HG03457 (cell line): ENCODE results near the gene AP3B2.
"Not testable (repeated sequence)": the region's sequence is repeated elsewhere in the genome, so short reads cannot be mapped to it uniquely, and the experiment has no call there.

Source experiments
- ATAC-seq: cut with Tn5 transposase; IDR thresholded peaks from one replicate; pipeline ENCODE4 v1.9.1; 2021; ENCODE audit warnings: moderate number of reproducible peaks; ENCODE audit not compliant: unreplicated experiment

AP3B2 gene

DNA sequence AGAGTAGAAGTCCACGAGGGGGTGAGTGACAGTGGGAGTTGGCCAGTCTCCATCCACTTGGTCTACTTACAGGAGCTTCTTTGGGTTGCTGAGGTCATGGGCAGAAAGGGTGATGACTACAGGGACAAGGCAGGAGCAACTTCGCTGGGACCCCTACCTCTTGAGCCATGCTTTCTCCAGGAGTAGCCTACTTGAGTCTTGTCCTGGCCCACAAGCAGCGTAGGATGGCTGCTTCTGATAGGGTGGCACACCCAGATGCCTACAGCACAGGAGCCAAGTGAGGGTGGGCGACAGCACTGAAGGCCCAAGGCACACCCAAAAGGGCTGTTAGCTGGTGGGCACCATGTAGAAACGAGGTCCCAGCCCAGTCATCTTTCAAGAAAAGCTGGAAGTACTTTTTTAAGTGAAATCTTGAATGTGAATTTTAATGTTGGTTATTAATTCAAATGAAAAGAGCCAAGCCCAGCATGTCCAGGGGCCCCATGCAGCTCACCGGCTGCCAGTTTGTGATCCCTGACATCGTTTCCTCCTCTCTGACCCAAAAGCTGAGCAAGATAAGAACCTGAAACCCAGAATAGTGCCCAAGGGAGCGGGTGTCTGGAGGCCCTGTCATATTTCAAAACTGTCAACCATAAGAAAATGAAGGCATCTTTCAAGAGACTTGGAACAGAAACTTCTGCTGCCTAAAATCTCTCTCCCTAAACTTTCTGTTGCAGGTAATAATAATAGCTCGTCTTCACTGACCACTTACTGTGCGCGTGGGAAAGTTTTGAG lies 60.3 kb downstream of the AP3B2 start:
- ATAC-seq, result no peak

GRCh38 chr15:82648257-82649103 lies 61.2 kb downstream of the AP3B2 start:
- no peak for ATAC-seq

DNA sequence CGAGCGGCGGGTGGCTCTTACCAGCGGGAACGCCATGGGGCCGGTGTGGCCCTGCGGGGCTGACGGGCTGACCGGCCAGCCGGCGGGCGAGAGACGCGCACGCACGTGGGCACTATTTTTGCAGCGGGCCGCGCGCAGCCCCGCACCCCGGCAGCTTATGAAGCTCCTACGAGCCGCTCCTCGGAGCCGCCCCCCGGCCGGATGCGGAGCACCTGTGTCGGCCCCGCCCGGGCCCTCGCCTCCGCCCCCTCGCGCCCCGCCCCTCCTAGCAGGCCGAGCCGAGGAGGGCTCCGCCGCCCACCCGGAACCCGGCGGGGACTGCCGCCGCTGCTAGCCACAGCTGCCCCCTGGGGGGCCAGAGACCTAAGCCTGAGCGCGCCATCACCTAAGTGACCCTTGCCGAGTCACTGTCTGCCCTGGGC lies 61.8 kb downstream of the AP3B2 start:
- ATAC-seq, result no peak

- no peak for ATAC-seq
These were observed 62.4 kb downstream of the AP3B2 start, which contains the start of gene CPEB1 for GRCh38 chr15:82647045-82647834. Gene CPEB1 (minus strand): TSS chr15:82647363. CDS start chr15:82628459, 18,904 bp downstream.

GRCh38 chr15:82646250-82647044 lies 63.2 kb downstream of the AP3B2 start:
- ATAC-seq, result no peak

DNA sequence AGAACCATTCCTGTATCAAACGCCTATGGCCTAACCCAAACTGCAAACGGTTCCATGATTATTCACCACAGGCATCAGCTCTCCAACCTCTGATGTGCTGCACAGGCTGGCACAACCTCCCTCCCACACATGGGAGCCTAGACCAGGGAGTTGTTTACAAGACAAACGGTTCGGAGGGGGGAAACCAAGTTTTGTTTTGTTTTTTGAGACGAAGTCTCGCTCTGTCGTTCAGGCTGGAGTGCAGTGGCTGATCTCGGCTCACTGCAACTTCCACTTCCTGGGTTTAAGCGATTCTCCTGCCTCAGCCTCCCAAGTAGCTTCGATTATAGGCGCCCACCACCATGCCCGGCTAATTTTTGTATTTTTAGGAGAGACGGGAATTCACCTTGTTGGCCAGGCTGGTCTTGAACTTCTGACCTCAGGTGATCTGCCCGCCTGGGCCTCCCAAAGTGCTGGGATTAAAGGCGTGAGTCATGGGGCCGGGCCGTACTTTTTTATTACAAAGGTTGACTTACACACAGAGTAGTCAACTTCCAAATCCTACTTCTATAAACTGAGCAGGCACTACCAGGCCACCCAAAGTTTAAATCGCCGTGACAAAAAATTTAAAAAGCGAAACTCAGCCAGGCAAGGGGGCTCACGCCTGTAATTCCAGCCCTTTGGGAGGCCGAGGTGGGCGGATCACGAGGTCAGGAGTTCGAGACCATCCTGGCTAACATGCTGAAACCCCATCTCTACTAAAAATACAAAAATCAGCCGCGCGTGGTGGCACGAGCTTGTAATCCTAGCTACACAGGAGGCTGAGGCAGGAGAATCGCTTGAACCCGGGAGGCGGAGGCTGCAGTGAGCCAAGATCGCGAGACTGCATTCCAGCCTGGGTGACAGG lies 64.5 kb downstream of the AP3B2 start:
- not testable (repeated sequence) for ATAC-seq

DNA sequence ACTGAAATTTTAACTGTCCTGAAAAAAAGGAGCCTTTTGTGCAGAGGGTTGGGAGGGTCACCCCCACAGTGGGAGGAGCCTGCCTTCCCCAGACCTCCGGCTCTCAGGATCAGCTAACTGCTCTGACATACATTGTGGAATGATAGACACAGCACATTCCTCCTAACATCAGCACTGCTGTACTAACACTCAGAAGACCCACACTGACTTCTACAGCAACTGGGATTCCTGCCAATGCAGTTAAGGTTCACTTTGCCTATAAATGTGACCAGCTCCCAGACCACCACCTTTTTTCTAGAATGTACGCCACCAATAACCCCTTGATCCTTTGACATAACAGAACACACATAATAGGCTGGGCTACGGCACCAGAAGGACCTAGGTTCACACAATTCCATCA lies 65.7 kb downstream of the AP3B2 start:
- no peak for ATAC-seq

DNA sequence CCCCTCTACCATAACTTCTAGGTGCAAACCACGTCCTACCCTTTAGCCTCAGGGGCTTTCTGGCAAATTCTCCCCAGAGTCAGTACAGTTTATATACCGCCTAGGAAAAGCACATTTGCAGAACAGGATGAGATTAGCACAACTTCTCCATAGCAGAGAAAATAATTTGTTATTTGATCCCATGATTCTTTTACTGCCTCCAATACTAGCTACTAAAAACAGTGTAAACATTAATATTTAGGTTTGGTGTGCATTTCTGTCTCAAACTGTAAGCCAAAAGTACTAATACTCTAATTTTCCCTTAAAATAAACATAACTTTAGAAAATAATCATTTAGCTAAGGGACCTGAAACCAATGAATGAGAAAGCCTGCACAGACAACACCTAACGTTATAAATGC lies 67.0 kb downstream of the AP3B2 start:
- no peak for ATAC-seq

- no peak for ATAC-seq
These were observed 68.4 kb downstream of the AP3B2 start for GRCh38 chr15:82641129-82641798.

GRCh38 chr15:82640672-82641071 lies 69.0 kb downstream of the AP3B2 start:
- no peak for ATAC-seq

DNA sequence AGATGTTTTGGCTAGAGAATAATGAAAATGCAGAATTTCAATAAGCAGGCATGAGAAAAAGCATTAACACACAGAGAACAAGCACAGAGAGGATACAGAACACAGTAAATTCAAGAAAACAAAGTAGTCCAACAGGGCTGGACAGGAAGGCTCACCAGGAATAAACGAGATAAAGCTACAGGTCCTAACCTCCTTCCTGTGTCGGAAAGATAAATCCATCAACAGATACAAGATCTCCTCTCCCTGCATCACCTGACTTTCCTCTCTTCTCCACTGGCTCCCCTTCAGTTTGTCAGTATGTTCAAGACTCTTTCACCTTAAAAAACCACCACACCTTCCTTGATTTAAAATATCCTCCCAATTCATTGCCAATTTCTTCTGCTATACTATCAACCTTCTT lies 73.9 kb downstream of the AP3B2 start:
- no peak for ATAC-seq

- ATAC-seq, result no peak
These were observed 79.6 kb downstream of the AP3B2 start for GRCh38 chr15:82630033-82630432.

- no peak for ATAC-seq
These were observed 84.5 kb downstream of the AP3B2 start for GRCh38 chr15:82625136-82625535.

DNA sequence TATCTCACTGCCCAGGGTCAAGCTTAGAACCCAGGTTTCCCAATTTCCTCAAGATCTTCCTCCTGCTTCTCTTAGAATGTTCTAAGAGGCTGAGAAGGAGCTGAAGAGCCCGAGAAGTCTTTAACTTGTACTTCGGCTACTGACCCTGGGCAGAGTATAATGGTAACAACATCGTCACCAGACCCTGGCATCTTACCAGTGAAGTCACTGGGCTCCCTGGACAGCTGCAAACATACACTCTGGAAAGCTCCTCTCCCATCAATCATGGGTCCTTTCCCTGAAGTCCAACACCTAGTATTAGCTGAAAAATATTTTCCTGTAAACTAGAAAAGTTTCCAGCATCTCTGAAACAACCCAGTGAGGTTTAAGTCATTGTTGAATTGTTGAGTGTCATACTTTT lies 85.2 kb downstream of the AP3B2 start:
- ATAC-seq, result no peak

DNA sequence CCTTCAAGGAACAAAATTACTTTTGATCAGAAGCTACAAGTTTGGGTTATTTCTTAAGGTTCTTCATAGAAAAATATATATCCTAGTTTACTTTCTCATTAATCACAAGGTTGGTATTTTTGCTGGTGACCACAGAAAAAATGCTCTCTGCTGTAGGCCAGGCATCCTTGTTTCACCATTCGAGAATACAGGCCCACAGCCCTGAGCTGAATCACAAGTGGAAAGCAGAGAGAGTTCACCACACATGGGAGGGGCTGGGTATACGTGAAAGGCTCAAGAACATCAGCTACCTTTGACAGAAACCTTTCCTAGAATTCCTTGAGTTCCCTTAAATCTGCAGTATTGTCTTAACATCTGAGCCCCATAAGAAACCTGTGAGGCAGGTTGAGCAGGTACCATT lies 85.7 kb downstream of the AP3B2 start:
- no peak for ATAC-seq

DNA sequence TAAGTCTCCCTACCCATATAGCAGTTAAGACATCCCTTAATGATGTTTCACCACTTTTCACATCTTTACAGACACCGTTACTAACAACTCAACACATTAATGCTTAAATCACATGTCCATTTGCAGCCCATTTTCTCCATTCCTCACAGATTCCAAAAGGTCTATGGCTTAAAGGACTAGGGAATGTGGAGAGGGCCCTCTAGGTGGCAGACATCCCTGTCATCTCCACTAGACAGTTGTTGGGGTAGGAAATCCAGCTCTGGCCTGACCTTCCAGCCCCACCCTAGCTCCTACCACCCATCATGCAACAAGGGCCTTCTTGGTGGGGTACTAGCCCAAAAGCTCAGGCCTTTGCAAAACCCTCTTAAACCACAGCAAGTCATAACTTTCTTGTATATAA lies 87.7 kb downstream of the AP3B2 start:
- ATAC-seq, result no peak

- ATAC-seq, result no peak
These were observed 95.9 kb downstream of the AP3B2 start for GRCh38 chr15:82613747-82614146.

DNA sequence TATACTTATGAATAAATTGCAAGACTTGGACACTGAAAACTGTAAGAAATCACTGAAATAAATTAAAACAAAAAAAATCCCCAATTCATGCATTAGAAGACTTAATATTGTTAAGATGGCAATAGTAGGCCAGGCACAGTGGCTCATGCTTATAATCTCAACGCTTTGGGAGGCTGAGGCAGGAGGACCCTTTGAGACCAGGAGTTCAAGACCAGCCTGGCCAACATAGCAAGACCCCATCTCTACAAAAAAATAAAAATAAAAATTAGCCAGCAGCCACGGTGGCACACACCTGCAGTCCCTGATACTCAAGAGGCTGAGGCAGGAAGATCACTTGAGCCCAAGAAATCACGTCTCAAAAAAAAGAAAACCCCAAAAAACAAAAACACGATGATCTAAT lies 98.3 kb downstream of the AP3B2 start:
- no peak for ATAC-seq
